T-helper 2 cell (primary cell): ENCODE data around the gene PEX11G.

Source experiments
- DNase-seq, 5 experiments: peaks; one replicate each; pipeline versions ENCODE4 v3.0.0 to v3.0.0-alpha.2; 2012 to 2022

PEX11G gene

DNA sequence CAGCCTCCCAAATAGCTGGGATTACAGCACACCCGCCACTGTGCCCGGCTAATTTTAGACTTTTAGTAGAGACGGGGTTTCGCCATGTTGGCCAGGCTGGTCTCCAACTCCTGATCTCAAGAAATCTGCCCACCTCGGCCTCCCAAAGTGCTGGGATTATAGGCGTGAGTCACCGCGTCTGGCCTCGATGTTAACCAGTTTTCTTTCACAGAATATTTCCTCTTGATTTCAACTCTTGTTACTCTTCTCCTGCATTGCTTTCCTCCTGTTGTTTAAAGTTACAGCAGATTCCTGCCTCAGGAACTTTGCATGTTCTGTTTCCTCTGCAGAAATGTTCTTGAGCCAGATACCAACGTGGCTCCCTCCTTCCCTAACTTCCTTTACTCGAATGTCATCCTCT is 3.7 kb upstream of the PEX11G start:
- DNase-seq = no peak

DNA sequence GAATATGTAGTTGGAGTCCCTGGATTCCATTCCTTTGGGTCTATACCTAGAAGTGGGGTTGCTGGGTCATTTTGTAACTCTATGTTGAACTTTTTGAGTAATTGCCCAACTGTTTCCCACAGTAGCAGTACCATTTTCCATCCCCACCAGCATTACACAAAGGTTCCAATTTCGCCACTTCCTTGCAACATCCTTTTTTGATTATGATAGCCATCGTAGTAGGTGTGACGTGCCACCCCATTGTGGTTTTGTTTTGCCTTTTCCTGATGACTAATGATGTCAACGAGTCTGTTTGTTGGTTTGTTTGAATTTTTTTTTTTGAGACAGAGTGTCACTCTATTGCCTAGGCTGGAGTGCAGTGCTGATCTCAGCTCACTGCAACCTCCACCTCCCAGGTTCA is 3.3 kb upstream of the PEX11G start:
- peak in 3 of 5 experiments; percentile 26 to 82 (median 27) for DNase-seq

DNA sequence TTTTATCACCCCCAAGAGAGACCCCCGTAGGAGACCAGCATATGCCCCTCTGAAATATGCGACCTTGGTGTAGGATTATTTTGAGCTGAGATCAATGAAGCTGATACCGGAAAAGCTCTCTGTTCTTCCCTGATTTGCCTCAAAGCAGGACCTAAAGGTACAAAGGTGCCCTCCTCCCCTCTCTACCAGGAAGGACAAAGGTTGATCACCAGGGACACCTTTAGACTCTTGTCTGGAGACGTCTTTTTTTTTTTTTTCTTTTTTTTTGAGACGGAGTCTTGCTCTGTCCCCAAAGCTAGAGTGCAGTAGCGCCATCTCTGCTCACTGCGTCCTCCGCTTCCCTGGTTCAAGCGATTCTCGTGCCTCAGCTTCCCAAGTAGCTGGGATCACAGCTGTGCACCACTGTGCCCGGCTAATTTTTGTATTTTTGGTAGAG is 792 bp upstream of the PEX11G start:
- DNase-seq = no peak

DNA sequence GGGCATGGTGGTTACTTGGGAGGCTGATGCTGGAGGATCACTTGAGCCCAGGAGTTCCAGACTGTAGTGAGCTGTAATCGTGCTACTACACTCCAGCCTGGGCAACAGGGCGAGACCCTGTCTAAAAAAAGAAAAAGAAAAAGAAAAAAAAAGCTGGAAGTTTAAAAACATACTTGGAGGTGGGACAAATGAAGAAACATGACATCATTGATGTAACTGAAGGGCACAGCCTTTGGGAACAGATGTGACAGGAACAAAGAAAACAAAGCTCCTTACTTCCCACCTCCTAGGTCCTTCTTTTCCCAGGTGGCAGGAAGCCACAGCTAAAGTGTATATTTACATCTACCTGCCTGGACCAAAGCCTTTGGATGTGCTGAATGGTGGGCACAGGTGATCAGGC is 1.9 kb downstream of the PEX11G start:
- DNase-seq = no peak

DNA sequence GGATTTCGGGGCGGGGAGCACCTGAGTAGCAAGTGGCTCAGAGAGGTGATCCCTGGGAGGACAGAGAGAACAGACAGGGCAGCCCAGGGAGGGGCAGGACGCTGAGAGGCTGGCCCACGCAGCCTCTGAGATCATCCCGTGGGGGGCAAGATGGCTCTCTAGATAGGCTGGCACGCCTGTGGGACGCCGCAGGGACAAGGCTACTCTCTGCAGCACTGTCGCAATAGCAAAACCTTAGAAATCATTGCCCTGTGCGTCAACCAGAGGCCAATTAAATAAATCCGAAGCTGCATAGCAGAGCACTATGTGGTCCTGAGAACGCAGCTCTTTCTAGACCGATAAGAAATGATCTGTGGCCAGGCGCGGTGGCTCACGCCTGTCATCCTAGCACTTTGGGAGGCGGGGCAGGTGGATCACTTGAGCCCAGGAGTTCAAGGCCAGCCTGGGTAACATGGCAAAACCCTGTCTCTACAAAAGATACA is 5.1 kb downstream of the PEX11G start:
- DNase-seq = no peak

DNA sequence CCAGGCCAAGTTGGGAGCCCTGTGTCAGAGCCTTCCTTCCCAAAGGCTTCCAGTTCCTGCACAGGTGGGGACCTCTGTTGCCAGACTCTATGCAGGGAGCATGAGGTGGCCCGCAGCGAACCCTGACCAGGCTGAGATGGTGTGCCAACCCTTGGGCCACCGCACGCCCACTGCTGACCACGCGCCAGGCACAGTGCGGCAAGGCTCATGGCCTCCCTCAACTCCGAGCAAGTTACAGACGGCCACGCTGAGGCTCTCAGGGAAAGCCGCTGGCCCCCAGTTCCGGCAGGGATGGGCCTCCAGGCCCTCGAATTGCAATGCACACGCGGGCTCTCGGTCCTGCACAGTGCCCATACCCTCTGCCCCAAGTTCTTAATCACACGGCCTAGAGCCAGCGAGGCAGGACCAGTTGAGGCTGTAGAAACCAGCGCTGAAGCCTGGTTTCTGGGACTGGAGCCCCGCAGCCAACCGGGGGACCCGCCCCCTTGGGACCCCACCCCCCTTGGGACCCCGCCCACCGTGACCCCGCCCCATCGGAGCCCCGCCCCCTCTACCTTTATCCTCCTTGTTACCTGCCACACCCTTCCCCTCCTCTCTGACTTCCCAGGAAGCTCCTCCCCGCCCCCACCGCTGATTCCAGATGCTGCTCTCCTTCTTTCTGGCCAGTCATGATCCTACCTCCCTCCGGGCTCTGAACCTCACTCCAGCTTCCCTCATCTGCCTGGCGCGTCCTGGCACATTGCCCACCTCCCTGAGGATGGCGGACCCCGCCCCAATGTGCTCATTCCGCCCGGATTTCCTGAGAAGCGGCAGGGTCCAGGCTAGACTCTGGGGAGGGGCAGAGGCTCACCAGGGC is 6.0 kb downstream of the PEX11G start:
- no peak for DNase-seq

DNA sequence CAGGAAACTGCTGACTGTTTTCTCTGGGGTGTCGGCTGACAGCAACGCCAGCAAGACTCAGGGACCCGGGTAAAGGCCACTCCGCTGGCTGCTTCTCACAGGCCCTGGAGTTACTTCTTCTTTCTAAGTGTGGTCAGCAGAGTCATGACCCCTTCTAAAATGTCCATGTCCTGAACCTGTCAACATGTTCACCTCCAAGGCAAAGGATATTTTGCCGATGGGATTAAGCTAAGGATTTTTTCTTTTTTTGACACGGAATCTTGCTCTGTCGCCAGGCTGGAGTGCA is 7.9 kb downstream of the PEX11G start:
- DNase-seq = no peak

DNA sequence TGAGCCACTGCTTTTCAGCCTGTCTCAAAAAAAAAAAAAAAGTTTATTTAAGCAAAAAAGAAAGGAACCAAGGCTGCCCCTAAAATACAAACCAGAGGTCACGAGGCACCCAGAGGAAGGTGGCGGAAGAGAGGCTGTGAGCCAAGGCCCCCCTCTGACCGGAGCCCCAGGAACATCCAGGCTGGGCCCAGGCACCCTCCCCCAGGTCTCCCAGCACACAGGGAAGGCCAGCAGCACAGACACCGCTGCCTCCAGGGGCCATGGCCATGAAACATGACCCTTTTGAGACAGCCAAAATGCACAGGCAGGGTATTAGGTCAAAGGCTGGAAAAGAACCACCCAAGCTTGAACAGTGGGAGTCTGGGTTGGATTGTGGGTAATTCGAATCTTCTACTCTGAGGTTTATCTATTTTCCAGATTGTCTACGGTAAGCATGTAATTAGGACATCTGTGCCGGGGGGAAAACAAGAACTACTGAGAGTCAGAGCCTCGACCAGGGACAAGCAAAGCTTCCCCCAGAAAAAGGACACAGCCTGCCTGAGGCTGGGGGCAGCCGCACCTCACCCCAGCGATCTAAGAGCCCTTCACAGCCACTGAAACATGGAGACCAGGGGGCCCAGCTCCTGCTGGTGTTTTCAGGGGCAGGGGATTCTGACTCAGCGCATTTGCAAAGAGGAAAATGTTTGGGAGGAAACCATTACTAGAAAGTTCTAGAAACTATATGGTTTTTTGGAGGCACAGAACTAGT is 8.4 kb downstream of the PEX11G start:
- DNase-seq = no peak

DNA sequence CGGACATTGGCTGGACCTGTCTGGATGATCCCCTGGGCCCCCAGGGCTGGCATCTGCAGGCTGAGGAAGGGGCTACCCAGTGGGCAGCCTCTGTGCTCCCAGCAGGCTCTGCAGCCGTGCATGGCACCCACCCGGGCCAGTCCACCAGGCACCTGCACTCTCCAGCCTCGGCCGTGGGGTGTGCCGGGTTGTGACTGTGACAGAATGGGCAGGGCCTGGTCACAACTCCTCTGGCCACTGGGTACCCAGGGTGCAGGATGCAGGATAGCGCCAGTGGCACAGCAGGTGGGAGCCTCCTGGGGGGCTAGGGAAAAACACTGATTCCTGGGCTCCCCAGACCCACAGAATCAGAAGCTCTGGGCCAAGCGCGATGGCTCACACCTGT is 10.0 kb downstream of the PEX11G start:
- no peak for DNase-seq

DNA sequence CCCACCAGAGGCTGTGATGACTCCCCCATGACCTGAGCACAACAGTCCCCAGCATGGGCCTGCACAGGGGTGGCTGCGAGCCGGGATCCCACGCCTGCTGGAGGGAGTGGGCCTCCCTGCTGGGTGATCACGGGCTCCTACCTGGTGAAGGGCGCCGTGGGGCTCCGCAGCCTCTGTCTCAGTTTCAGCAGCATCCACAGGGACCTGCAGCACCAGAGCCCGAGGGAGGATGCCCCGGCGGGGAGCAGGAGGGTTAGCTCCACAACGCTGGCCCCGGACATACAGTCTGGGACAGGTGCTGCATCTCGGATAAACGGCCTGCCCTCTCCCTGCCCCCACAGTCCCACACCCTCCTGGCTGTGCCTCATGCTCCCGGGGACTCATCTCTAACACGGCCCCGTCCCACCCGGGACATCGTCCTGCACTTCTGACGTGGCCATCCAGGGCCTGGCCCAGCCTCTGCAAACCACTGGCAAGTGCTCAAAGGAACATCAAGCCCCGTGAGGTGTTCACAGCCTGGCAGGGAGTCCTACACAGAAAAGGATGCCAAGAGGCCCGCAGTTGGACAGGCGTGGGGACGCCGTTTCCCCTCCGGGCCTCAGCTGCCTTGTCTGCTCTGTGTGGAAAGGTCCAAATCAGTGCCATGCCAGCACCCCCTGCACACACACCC is 10.5 kb downstream of the PEX11G start:
- no peak for DNase-seq

DNA sequence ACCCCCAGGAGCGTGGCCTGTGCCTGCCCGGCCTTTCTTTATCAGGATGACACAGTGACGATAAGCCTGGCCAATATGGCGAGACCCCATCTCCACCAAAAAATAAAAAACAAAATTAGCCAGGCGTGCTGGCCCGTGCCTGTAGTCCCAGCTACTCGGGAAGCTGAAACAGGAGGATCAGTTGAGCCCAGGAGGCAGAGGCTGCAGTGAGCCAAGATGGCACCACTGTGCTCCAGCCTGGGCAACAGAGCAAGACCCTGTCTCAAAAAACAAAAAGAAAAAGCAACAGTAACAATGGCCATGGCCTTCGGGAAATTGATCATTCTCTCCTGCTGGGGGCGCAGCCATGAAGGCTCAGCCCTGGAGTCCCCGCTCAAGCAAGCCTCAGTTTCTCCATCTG is 11.1 kb downstream of the PEX11G start:
- no peak for DNase-seq

DNA sequence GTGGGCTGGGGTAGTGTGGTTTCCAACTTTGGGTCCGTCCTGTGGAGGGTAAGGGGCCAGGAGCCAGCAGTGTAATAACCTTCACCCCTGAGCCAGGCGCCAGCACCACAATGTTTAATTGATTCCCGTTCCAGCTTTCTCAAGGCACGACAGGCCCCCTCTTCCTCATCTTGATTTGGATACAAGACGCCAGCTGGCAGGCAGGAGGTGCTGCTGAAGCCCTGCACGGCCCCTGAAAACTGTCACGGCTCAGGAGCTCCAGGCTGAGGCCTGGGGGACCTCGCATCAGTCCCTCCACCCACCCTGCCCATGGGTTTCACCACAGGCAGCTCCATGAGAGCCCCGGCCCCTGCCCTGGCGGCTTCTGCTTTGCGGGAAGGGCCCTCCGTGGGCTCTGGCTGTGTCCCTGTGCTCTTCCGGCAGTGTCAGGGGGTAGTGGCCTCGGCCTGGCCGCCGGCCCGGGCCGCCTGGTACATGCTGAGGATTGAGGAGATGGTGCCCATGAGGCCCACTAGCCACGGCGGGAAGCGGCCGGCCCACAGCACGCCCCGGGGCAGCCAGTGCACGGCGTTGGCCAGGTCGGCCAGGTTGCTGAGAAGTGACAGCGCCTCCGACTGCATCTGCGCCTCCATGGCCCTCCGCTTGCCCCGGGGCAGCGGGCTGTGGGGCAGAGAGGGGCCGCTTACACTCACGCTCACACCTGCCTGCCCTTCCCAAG is 11.9 kb downstream of the PEX11G start:
- no peak for DNase-seq

DNA sequence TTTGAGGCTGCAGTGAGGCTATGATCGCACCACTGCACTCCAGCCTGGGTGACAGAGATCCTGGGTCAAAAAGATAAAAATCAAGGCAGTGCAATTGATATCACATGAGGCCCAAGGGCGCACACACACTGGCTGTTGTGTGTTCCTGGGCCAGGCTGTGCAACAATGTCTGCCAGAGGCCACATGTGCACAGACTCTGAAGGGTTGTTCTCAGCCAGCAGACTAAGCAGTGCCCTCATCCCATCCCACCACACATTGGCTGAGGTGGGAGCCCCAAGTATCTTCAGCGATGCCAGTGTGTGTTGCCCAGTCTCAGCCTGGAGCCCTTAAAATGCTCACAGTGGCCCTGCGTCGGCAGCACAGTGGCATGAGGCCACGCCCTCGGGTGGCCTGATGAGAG is 12.6 kb downstream of the PEX11G start:
- no peak for DNase-seq

DNA sequence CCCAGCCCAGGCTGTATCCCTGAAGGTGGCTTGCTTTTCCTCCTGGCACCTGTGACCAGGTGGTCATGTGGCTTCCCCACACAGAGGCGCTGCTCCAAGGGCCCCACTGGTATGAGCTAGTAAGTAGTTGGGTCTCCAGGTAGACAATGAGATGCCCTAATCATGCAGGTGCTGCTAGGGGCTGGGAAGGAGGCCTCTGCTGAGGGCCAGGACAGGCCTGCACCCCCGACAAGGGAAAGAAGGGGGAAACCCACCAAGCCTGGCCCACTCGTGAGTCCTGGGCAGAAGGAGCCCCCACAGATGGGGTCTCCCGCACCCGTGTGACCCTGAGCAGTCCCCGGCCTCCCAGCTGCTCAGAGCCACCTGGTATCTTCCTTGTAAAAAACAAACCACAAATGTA is 13.2 kb downstream of the PEX11G start:
- DNase-seq = no peak

DNA sequence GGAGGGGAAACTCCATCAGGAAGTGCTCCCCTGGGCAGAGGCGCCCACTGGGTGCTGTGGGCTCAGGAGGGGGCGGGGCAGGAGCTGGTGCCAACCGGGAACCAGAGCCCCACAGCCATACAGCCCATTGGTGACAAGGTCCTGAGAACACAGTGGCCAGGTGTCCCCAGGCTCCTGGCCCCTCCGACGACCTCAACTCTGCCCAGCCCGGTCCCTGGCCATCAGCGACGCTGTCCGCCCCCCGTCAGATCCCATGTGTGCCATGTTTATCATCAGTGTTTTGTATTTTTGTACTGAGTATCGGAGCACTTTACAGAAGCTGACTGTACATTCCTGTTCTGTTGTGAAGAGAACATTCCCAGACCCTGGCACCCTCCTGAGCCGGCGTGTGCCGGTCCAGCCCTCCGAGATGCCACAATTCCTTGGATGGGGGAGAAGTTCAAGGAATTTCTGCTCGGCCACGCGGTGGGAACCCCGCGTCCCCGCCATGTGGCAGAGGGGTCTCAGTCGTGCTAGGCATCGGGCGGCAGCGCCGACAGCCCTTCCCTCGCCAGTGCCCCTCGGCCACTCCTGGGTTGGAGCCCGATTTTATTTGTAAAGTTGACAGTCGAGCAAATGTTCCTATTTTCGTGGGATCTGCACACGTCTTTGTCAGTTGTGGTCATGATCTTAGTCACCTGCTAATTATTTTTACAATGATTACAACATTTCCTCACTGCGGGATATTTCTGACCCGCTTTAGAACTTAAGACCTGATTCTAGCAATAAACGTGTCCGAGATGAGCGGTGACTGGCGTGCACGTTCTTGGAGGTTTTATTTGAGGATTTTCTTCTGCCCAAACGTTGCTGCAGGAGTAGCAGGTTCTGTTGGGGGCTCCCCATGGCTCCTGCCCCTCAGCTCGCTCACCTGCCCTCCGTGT is 16.9 kb downstream of the PEX11G start:
- DNase-seq = no peak

DNA sequence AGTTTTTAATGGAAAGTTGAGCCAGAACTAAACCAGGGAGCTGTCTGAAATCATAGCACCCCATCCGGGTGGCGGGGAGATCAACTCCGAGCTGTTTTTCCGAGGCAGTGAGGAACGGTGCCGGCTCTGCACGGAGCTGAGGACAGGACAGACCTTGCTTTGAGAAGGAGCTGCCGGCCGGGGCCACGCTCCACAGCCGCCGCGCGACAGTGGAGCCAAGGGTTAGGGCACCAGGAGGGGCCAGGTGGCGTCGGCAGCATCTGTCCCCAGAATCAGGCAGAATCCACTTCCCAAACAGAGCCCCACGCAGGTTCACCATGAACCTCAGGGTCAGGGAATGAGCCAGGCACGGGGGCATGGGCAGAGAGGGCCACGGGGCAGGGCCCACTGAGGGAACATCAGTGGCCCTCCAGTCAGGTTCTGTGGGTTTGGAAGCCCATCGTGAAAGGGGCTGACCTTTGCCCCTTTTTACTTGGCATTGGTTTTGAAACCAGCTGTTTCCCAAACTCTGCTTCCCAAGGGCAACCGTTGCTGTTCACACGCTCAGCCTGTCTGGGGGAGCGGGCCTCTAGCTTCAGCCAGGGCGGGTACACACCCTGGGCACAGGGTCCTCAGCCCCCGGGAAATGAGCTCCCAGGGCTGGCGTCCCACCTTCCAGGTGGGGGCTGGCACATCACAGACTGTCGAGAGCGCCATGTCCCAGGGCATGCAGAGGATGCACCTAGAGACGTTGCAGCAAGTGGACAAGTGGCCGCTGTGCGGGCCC is 18.1 kb downstream of the PEX11G start:
- no peak for DNase-seq

DNA sequence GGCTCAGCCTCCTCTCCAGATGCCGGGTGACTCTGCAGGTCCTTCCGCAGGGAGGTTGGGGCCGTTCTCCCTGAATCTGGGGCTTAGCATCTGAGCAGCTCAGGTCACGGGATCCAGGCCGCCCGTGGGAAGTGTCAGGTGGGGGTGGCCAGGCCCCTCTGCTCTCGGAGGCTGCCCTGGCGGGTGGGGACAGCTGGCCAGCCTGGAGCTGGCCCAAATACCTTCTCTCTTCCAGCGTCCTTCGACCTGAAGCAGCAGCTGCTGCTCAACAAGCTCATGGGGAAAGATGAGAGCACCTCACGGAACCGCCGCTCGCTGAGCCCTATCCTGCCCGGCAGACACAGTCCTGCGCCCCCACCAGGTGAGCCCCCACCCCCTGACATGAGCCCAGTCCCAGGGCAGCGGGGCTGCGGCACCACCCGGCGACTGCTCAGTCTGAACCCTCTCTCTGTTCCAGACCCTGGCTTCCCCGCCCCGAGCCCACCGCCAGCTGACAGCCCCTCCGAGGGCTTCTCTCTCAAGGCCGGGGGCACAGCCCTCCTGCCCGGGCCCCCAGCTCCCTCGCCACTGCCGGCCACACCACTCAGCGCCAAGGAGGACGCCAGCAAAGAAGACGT is 19.1 kb downstream of the PEX11G start:
- no peak for DNase-seq

DNA sequence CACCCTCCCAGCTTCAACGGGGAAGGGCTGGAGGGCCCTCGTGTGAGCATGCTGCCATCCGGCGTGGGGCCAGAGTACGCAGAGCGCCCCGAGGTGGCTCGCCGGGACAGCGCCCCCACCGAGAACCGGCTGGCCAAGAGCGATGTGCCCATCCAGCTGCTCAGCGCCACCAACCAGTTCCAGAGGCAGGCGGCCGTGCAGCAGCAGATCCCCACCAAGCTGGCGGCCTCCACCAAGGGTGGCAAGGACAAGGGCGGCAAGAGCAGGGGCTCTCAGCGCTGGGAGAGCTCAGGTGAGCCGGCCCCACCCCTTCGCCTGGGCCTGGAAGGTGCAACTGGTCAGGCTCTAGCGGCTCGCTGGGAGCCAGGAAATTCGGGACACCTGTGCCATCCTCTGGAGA is 20.0 kb downstream of the PEX11G start:
- DNase-seq = no peak

DNA sequence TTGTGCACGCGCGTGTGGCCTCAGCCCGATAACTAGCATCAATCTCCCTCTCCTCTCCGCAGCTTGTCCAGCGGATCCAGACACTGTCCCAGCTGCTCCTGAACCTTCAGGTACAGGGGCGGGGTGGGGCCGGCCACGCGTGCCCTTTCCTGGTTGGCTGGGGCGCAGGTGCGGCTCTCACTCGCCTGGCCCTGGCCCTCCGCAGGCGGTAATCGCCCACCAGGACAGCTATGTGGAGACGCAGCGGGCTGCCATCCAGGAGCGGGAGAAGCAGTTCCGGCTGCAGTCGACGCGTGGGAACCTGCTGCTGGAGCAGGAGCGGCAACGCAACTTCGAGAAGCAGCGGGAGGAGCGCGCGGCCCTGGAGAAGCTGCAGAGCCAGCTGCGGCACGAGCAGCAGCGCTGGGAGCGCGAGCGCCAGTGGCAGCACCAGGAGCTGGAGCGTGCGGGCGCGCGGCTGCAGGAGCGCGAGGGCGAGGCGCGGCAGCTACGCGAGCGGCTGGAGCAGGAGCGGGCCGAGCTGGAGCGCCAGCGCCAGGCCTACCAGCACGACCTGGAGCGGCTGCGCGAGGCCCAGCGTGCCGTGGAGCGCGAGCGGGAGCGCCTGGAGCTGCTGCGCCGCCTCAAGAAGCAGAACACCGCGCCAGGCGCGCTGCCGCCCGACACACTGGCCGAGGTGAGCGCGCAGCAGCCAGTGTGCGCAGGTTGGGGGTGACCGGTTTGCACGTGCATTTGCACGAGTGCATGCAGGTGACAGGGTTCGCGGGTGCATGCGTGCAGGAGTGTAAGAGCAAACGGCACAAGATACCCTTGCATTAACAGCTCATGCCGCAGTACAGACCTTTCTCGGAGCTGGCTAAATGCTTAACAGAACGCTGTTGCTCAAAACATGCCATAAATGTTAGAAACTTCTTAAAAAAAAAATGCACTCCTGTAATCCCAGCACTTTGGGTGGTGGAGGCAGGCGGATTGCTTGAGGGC is 21.5 kb downstream of the PEX11G start:
- DNase-seq = no peak
